Testis (tissue), 2 donors: ENCODE results near the gene PTPRN2.

Experiments used
- POLR2A ChIP-seq: fragments of 450-650 bp; IDR thresholded peaks from one replicate; pipeline ENCODE4 v1.6.1; 2017; ENCODE audit warnings: antibody characterized with exemption, mild to moderate bottlenecking, moderate library complexity
- TF ChIP-seq, protein P1 (sequence below), 3 experiments: fragments of 450-650 bp in 2 of 3; fragments of 200-600 bp in 1 of 3; sonication (generic) in 1 of 3; IDR thresholded peaks; one replicate each; pipeline ENCODE4 v1.5.1; 2016 to 2019; ENCODE audit warnings: antibody characterized with exemption in 3 of 3, mild to moderate bottlenecking in 2 of 3, moderate library complexity in 1 of 3

DNA sequence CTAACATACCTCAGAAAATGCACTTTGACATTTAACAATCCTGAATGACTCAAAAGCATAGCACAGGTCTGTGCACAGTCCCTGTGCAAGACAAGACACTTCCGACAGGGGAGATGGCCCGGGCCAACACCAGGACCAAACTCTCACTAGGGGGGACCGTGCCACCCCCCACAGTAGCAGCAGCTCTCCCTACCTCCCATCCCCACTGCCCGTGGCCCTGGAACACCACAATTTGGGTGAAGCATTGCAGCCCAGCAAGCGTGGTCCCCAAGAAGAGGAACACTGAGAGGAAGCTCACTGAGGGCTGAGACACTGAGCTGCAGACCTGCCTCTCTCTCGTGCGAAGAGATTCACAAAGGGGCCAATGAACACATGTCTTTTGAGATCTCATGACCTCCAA is 26.0 kb downstream of the PTPRN2 start:
- TF ChIP-seq, protein P1, sequence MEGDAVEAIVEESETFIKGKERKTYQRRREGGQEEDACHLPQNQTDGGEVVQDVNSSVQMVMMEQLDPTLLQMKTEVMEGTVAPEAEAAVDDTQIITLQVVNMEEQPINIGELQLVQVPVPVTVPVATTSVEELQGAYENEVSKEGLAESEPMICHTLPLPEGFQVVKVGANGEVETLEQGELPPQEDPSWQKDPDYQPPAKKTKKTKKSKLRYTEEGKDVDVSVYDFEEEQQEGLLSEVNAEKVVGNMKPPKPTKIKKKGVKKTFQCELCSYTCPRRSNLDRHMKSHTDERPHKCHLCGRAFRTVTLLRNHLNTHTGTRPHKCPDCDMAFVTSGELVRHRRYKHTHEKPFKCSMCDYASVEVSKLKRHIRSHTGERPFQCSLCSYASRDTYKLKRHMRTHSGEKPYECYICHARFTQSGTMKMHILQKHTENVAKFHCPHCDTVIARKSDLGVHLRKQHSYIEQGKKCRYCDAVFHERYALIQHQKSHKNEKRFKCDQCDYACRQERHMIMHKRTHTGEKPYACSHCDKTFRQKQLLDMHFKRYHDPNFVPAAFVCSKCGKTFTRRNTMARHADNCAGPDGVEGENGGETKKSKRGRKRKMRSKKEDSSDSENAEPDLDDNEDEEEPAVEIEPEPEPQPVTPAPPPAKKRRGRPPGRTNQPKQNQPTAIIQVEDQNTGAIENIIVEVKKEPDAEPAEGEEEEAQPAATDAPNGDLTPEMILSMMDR (IDR thresholded peaks at IDR 0.05) = no peak
- TF ChIP-seq POLR2A = no peak
